ENCODE data around the gene PCSK4.
"Not testable (repeated sequence)": the region's sequence is repeated elsewhere in the genome, so short reads cannot be mapped to it uniquely, and the experiment has no call there.

Gene PCSK4

GRCh38 chr19:1505012-1505411 lies 14.9 kb upstream of the PCSK4 start:
- intact Hi-C loops (cut with DNase I; ENCODE audit: low total_unique reads) = no loop called here
- H3K4me3 ChIP-seq = no peak overlapping the region
- peaks cover 0 to 51% of the 10 kb centered on the region in 2 donors for H3K27me3 ChIP-seq
- H3K27ac ChIP-seq = no peak overlapping the region
- H3K36me3 ChIP-seq = no peaks in the 10 kb centered on the region
- no peak for DNase-seq
- TF ChIP-seq, protein P1, sequence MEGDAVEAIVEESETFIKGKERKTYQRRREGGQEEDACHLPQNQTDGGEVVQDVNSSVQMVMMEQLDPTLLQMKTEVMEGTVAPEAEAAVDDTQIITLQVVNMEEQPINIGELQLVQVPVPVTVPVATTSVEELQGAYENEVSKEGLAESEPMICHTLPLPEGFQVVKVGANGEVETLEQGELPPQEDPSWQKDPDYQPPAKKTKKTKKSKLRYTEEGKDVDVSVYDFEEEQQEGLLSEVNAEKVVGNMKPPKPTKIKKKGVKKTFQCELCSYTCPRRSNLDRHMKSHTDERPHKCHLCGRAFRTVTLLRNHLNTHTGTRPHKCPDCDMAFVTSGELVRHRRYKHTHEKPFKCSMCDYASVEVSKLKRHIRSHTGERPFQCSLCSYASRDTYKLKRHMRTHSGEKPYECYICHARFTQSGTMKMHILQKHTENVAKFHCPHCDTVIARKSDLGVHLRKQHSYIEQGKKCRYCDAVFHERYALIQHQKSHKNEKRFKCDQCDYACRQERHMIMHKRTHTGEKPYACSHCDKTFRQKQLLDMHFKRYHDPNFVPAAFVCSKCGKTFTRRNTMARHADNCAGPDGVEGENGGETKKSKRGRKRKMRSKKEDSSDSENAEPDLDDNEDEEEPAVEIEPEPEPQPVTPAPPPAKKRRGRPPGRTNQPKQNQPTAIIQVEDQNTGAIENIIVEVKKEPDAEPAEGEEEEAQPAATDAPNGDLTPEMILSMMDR (IDR thresholded peaks at IDR 0.05) = no peak
- H3K9me3 ChIP-seq = peaks cover 0 to 8% (median 0%) of the 10 kb centered on the region in 3 donors
- peaks cover 0 to 29% (median 18%) of the 10 kb centered on the region in 4 donors for H3K4me1 ChIP-seq

- TF ChIP-seq, protein P1 (IDR thresholded peaks at IDR 0.05) = no peak
Observed at GRCh38 chr19:1503925-1504773, 14.0 kb upstream of the PCSK4 start.

DNA sequence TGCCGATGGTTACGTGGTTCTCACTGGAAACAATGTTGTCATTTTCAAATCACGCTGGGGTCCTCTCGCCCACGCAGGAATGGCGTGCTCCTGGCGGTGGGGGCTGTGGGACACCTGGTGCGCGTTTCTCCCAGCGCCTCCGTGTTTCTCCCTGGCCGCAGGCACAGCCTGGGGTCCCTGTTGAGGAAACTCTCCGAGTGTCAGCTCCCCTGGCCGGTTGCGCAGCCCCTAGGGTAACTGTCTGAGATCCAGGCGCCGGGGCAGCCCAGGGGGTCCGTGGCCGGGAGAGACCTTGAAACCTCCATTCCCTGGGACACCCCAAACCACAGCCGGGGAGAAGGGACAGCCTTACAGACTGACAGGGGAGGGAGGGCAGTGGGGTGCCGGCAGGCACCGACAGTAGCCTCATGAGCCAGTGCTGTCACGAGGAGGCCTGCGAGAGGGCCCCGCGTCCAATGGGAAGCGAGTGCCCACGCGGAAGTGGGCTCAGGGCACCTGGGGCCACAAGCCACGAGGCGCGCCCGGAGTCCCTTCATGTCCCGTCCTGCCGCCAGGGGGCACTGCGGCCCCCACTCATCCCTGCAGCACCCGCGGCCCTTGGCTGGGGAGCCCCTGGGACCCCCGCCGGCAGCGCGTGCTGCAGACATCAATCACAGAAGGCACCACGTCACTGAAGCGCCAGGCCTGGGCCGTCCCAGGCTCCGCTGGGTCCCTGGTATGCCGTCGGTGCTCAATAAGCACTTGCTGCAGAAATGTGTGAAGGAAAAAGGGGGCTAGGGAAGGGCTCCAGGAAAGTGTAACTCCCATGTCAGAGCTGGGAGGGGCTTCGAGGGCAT lies 13.2 kb upstream of the PCSK4 start:
- Histone ChIP-seq H3K36me3 (no peaks in the 10 kb centered on the region), H3K4me1 (peaks cover 0 to 27% (median 16%) of the 10 kb centered on the region in 4 donors), H3K4me3 (no peak overlapping the region), H3K27me3 (peaks cover 0 to 54% of the 10 kb centered on the region in 2 donors), H3K9me3 (peaks cover 0 to 2% (median 0%) of the 10 kb centered on the region in 3 donors), H3K27ac (no peak overlapping the region)
- intact Hi-C loops (cut with DNase I; ENCODE audit: low total_unique reads) = no loop called here
- TF ChIP-seq, protein P1 (IDR thresholded peaks at IDR 0.05) = peak; percentile 40 to 67
- DNase-seq = no peak

More at GRCh38 chr19:1503925-1504773, 14.0 kb upstream of the PCSK4 start:
- DNase-seq = no peak
- peaks cover 0 to 29% (median 18%) of the 10 kb centered on the region in 4 donors for H3K4me1 ChIP-seq
- intact Hi-C loops (cut with DNase I; ENCODE audit: low total_unique reads) = no loop called here
- H3K36me3 ChIP-seq = no peaks in the 10 kb centered on the region
- H3K27ac ChIP-seq = no peak overlapping the region
- peaks cover 0 to 53% of the 10 kb centered on the region in 2 donors for H3K27me3 ChIP-seq
- H3K9me3 ChIP-seq = peaks cover 0 to 8% (median 0%) of the 10 kb centered on the region in 3 donors
- H3K4me3 ChIP-seq = no peak overlapping the region

- Histone ChIP-seq H3K36me3 (no peaks in the 10 kb centered on the region), H3K27me3 (peaks cover 0 to 60% of the 10 kb centered on the region in 2 donors), H3K4me3 (no peak overlapping the region), H3K9me3 (no peaks in the 10 kb centered on the region), H3K27ac (no peak overlapping the region), H3K4me1 (peaks cover 0 to 20% (median 12%) of the 10 kb centered on the region in 4 donors)
- TF ChIP-seq, protein P1 (IDR thresholded peaks at IDR 0.05) = no peak
- intact Hi-C loops (cut with DNase I; ENCODE audit: low total_unique reads) = no loop called here
- no peak for DNase-seq
Observed at GRCh38 chr19:1502433-1503088, 12.4 kb upstream of the PCSK4 start.

- Histone ChIP-seq H3K9me3 (no peaks in the 10 kb centered on the region), H3K36me3 (no peaks in the 10 kb centered on the region), H3K27ac (no peak overlapping the region), H3K27me3 (peaks cover 0 to 63% of the 10 kb centered on the region in 2 donors), H3K4me3 (no peak overlapping the region), H3K4me1 (peaks cover 0 to 16% (median 6%) of the 10 kb centered on the region in 4 donors)
- no peak for DNase-seq
- TF ChIP-seq, protein P1 (IDR thresholded peaks at IDR 0.05) = no peak
- intact Hi-C loops (cut with DNase I; ENCODE audit: low total_unique reads) = no loop called here
Observed at GRCh38 chr19:1501200-1501595, 11.0 kb upstream of the PCSK4 start.

- intact Hi-C loops (cut with DNase I; ENCODE audit: low total_unique reads); H3K27ac ChIP-seq: not testable (repeated sequence)
Observed at GRCh38 chr19:1499231-1499630, 9.1 kb upstream of the PCSK4 start.

More at GRCh38 chr19:1499231-1499630, 9.1 kb upstream of the PCSK4 start:
- H3K4me1 ChIP-seq = peaks cover 0 to 16% (median 6%) of the 10 kb centered on the region in 4 donors
- H3K27me3 ChIP-seq = peaks cover 0 to 65% of the 10 kb centered on the region in 2 donors
- not testable (repeated sequence) for H3K36me3 ChIP-seq, DNase-seq, H3K4me3 ChIP-seq, H3K9me3 ChIP-seq

Measured in tibial artery (tissue), 4 donors.